PC-9 (cell line): Measurements from ENCODE around the gene PDLIM5. TPM values are rescaled to one million over a fixed set of nuclear protein-coding genes. Genes with fewer than 3 reads are reported as not detected.

ENCODE experiments used
- BruUV-seq: library from RNA; stranded (reverse); fragments of 400-500 nt; replicated peaks from 2 replicates; lab custom pipeline; 2021; lab: Mats Ljungman, UMichigan
- CTCF ChIA-PET: fragments of 300-600 bp; sonication (Branson Sonifier 250); formaldehyde crosslinking; loops from one replicate; lab custom pipeline; 2022; ENCODE audit warnings: antibody characterized with exemption; lab: Charles Lee
- POLR2A ChIA-PET: fragments of 300-600 bp; sonication (Branson Sonifier 250); formaldehyde crosslinking; loops from one replicate; lab custom pipeline; 2022; ENCODE audit warnings: antibody characterized with exemption; ENCODE audit not compliant: unreplicated experiment; lab: Charles Lee
- DNase-seq, 2 experiments: peaks; one replicate each; pipeline versions ENCODE4 v3.0.0 to v3.0.0-alpha.2; 2015 to 2022; ENCODE audit warnings: mixed read lengths in 1 of 2
- H2AFZ ChIP-seq: fragments of 200-600 bp; sonication (generic); 2 replicates; pipeline ENCODE4 v1.8.1; 2017; ENCODE audit warnings: antibody characterized with exemption
- H3F3A ChIP-seq: fragments of 200-600 bp; sonication (generic); 2 replicates; pipeline ENCODE4 v1.8.1; 2017; ENCODE audit warnings: antibody characterized with exemption, mild to moderate bottlenecking, low read depth; ENCODE audit not compliant: insufficient read depth
- H3K27ac ChIP-seq: fragments of 200-600 bp; sonication (generic); 2 replicates; pipeline ENCODE4 v1.6.1; 2016; ENCODE audit warnings: mixed run types
- H3K27me3 ChIP-seq: fragments of 200-600 bp; sonication (generic); 2 replicates; pipeline ENCODE4 v1.6.1; 2016; ENCODE audit warnings: low read depth, mixed run types; ENCODE audit not compliant: insufficient read depth
- H3K36me3 ChIP-seq: fragments of 200-600 bp; sonication (generic); 2 replicates; pipeline ENCODE4 v1.6.1; 2016; ENCODE audit warnings: low read depth, mixed run types
- H3K4me1 ChIP-seq: fragments of 200-600 bp; sonication (generic); replicated peaks from 2 replicates; pipeline ENCODE4 v1.6.1; 2016; ENCODE audit warnings: mixed run types; ENCODE audit not compliant: insufficient read depth
- H3K4me2 ChIP-seq: fragments of 200-600 bp; sonication (generic); 2 replicates; pipeline ENCODE4 v1.6.1; 2017; ENCODE audit warnings: mixed run types
- H3K4me3 ChIP-seq: fragments of 200-600 bp; sonication (generic); 2 replicates; pipeline ENCODE4 v1.6.1; 2016; ENCODE audit warnings: mixed run types
- H3K79me2 ChIP-seq: fragments of 200-600 bp; sonication (generic); 2 replicates; pipeline ENCODE4 v1.6.1; 2017; ENCODE audit warnings: low read depth, mixed run types
- H3K9me2 ChIP-seq: fragments of 200-600 bp; sonication (generic); 2 replicates; pipeline ENCODE4 v1.8.1; 2017; ENCODE audit warnings: mild to moderate bottlenecking; ENCODE audit not compliant: insufficient read depth
- H3K9me3 ChIP-seq: fragments of 200-600 bp; sonication (generic); 2 replicates; pipeline ENCODE4 v1.8.1; 2016; ENCODE audit warnings: low read depth; ENCODE audit not compliant: insufficient read depth
- H4K20me1 ChIP-seq: fragments of 200-600 bp; sonication (generic); 2 replicates; pipeline ENCODE4 v1.8.1; 2017; ENCODE audit not compliant: insufficient read depth
- EZH2 ChIP-seq: fragments of 200-600 bp; sonication (generic); IDR thresholded peaks from 2 replicates; pipeline ENCODE4 v1.8.0; 2017; ENCODE audit warnings: antibody characterized with exemption, low read depth
- intact Hi-C: fragments of 100-400 bp; cut with micrococcal nuclease; formaldehyde crosslinking; loops from one replicate; pipeline ENCODE4 v1.10.0; 2022; ENCODE audit not compliant: unreplicated experiment
- total RNA-seq: library from RNA; stranded (reverse); gene quantifications from 2 replicates; pipeline ENCODE4 v1.2.3, GENCODE V29; 2021
- TF ChIP-seq, protein P1 (sequence below): fragments of 200-600 bp; sonication (generic); conservative IDR thresholded peaks from 2 replicates; pipeline ENCODE4 v1.6.1; 2017; ENCODE audit warnings: mixed run types, antibody characterized with exemption, mild to moderate bottlenecking, moderate library complexity

PDLIM5 gene
- total RNA-seq, 1 experiment from 2014 or later, result 130 TPM

DNA sequence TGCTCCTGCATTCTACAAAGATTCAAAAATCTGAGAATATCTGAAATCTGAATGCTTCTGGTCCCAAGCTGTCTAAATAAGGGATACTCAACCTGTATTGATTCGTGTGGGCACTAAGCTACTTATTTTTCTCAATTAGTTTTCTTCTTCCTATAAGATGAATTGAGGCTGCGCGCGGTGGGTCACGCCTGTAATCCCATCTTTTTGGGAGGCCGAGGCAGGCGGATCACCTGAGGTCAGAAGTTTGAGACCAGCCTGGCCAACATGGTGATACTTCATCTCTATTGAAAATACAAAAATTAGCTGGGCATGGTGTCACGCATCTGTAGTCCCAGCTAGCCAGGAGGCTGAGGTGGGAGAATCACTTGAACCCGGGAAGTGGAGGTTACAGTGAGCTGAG lies 122.3 kb downstream of the PDLIM5 start:
- no peaks in the 10 kb centered on the region for H4K20me1 ChIP-seq
- H3K9me3 ChIP-seq, result no peaks in the 10 kb centered on the region
- BruUV-seq, result no TSS peak
- TF ChIP-seq, protein P1, sequence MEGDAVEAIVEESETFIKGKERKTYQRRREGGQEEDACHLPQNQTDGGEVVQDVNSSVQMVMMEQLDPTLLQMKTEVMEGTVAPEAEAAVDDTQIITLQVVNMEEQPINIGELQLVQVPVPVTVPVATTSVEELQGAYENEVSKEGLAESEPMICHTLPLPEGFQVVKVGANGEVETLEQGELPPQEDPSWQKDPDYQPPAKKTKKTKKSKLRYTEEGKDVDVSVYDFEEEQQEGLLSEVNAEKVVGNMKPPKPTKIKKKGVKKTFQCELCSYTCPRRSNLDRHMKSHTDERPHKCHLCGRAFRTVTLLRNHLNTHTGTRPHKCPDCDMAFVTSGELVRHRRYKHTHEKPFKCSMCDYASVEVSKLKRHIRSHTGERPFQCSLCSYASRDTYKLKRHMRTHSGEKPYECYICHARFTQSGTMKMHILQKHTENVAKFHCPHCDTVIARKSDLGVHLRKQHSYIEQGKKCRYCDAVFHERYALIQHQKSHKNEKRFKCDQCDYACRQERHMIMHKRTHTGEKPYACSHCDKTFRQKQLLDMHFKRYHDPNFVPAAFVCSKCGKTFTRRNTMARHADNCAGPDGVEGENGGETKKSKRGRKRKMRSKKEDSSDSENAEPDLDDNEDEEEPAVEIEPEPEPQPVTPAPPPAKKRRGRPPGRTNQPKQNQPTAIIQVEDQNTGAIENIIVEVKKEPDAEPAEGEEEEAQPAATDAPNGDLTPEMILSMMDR, result no peak
- no peak for TF ChIP-seq EZH2
- H3K4me3 ChIP-seq, result no peak overlapping the region
- no peak for DNase-seq
- POLR2A ChIA-PET, result no interaction called here
- CTCF ChIA-PET, result no interaction called here
- H3K36me3 ChIP-seq, result no peaks in the 10 kb centered on the region
- H3K79me2 ChIP-seq, result no peaks in the 10 kb centered on the region
- H3K27me3 ChIP-seq, result no peaks in the 10 kb centered on the region
- no peaks in the 10 kb centered on the region for H3K9me2 ChIP-seq
- H3K4me2 ChIP-seq, result no peak overlapping the region
- H3K4me1 ChIP-seq, result no peaks in the 10 kb centered on the region
- H3F3A ChIP-seq, result no peaks in the 10 kb centered on the region
- H3K27ac ChIP-seq, result no peak overlapping the region
- intact Hi-C loops, result no loop called here
- H2AFZ ChIP-seq, result no peak overlapping the region

DNA sequence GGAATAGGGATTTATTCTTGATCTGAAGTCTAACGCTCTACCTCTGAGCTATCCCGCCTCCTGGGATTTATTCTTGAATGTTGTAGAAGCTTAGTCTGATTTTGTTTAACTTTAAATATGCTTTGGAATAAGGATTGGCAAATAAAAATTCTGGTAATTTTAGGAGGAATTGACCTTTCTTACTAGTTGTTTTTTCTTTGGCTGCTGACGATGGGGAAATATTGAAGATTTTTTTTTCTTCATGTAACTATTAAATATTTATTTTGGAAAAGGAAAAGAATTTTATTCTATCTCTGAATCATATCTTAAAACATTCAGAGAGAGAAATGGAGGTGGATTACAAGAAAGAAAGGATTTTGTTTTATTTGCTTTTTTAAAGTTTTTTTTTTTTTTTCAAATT lies 122.9 kb downstream of the PDLIM5 start:
- Histone ChIP-seq H3K27ac (no peak overlapping the region), H3K4me2 (no peak overlapping the region), H3K9me2 (no peaks in the 10 kb centered on the region), H3K36me3 (no peaks in the 10 kb centered on the region), H3K27me3 (no peaks in the 10 kb centered on the region), H3K4me3 (no peak overlapping the region), H4K20me1 (no peaks in the 10 kb centered on the region), H3F3A (no peaks in the 10 kb centered on the region), H2AFZ (no peak overlapping the region), H3K79me2 (no peaks in the 10 kb centered on the region), H3K4me1 (no peaks in the 10 kb centered on the region), H3K9me3 (no peaks in the 10 kb centered on the region)
- POLR2A ChIA-PET, result no interaction called here
- intact Hi-C loops, result no loop called here
- DNase-seq, result no peak
- TF ChIP-seq, protein P1, result no peak
- no peak for TF ChIP-seq EZH2
- no TSS peak for BruUV-seq
- CTCF ChIA-PET, result interaction anchor here (0.7 kb wide), 1 partner anchor 268 kb away, joined by 8 read pairs; no protein-coding TSS in a partner anchor

DNA sequence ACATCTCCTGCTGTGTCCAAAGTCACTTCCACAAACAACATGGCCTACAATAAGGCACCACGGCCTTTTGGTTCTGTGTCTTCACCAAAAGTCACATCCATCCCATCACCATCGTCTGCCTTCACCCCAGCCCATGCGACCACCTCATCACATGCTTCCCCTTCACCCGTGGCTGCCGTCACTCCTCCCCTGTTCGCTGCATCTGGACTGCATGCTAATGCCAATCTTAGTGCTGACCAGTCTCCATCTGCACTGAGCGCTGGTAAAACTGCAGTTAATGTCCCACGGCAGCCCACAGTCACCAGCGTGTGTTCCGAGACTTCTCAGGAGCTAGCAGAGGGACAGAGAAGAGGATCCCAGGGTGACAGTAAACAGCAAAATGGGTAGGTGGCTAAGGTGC lies 123.9 kb downstream of the PDLIM5 start:
- Histone ChIP-seq H3K9me2 (no peaks in the 10 kb centered on the region), H3K36me3 (no peaks in the 10 kb centered on the region), H3K79me2 (no peaks in the 10 kb centered on the region), H3K27ac (no peak overlapping the region), H3K9me3 (no peaks in the 10 kb centered on the region), H3K4me2 (no peak overlapping the region), H3F3A (no peaks in the 10 kb centered on the region), H2AFZ (no peak overlapping the region), H4K20me1 (no peaks in the 10 kb centered on the region), H3K4me1 (no peaks in the 10 kb centered on the region), H3K27me3 (no peaks in the 10 kb centered on the region), H3K4me3 (no peak overlapping the region)
- ChIA-PET CTCF (no interaction called here), POLR2A (no interaction called here)
- intact Hi-C loops, result no loop called here
- no peak for TF ChIP-seq EZH2
- TF ChIP-seq, protein P1, result no peak
- no TSS peak for BruUV-seq
- DNase-seq, result no peak
